Tibial artery (tissue), 4 donors: ENCODE measurements around the gene PSMB2.

Source experiments
- DNase-seq, 2 donors: peaks; one replicate each; pipeline ENCODE4 v3.0.0-alpha.2; 2019
- H3K27ac ChIP-seq, 2 donors: fragments of 200-600 bp; sonication (generic) in 1 of 2; 1 replicate in 1 of 2; 2 replicates in 1 of 2; pipeline ENCODE4 v1.5.1; 2018 to 2019; ENCODE audit warnings: mild to moderate bottlenecking in 1 of 2
- H3K27me3 ChIP-seq, 2 donors: fragments of 200-600 bp; sonication (generic) in 1 of 2; one replicate each; pipeline versions ENCODE4 v1.5.1 to v1.6.0; 2016 to 2019
- H3K36me3 ChIP-seq, 3 donors: fragments of 200-600 bp; sonication (generic) in 2 of 3; one replicate each; pipeline ENCODE4 v1.5.1; 2016 to 2019; ENCODE audit warnings: mild to moderate bottlenecking in 2 of 3
- H3K4me1 ChIP-seq, 4 donors: fragments of 200-600 bp; sonication (generic) in 2 of 4; 1 replicate in 3 of 4; 2 replicates in 1 of 4; pipeline ENCODE4 v1.5.1; 2016 to 2019
- H3K4me3 ChIP-seq, 2 donors: fragments of 200-600 bp; sonication (generic) in 1 of 2; 1 replicate in 1 of 2; 2 replicates in 1 of 2; pipeline ENCODE4 v1.5.1; 2018 to 2019; ENCODE audit warnings: mild to moderate bottlenecking in 2 of 2
- H3K9me3 ChIP-seq, 3 donors: fragments of 200-600 bp; sonication (generic) in 1 of 3; one replicate each; pipeline ENCODE4 v1.5.1; 2016 to 2019
- intact Hi-C: fragments of 100-400 bp; cut with DNase I; formaldehyde crosslinking; loops from one replicate; pipeline ENCODE4 v1.15.0; 2023; ENCODE audit warnings: low total_unique reads
- TF ChIP-seq, protein P1 (sequence below), 2 experiments: fragments of 200-600 bp in 1 of 2; fragments of 450-650 bp in 1 of 2; IDR thresholded peaks; one replicate each; pipeline ENCODE4 v1.5.1; 2017 to 2019; ENCODE audit warnings: antibody characterized with exemption in 2 of 2, mild to moderate bottlenecking in 1 of 2, moderate library complexity in 1 of 2

The PSMB2 gene

DNA sequence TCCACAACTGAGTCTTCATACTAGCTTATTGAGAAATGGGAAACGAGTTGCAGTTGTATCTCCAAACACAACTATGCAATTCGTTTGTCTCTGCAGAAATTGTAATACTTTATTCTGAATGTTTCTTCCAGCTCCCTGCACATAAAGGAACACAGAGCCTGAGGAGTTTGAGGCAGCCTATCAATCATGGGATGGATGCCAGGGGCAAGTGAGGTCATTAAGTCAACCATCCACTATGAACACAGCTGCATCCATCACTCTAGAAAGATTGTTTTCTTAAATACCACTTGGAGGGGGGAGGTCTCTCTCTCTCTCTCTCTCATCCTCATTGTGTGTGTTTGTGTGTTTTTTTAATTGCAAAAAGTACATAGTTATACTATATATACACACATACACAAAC, 2.9 kb upstream of the PSMB2 start:
- peaks cover 0 to 3% of the 10 kb centered on the region in 2 donors for H3K27me3 ChIP-seq
- no peaks in the 10 kb centered on the region for H3K9me3 ChIP-seq
- H3K4me1 ChIP-seq, result peaks cover 0 to 19% (median 12%) of the 10 kb centered on the region in 4 donors
- DNase-seq, result no peak
- TF ChIP-seq, protein P1, sequence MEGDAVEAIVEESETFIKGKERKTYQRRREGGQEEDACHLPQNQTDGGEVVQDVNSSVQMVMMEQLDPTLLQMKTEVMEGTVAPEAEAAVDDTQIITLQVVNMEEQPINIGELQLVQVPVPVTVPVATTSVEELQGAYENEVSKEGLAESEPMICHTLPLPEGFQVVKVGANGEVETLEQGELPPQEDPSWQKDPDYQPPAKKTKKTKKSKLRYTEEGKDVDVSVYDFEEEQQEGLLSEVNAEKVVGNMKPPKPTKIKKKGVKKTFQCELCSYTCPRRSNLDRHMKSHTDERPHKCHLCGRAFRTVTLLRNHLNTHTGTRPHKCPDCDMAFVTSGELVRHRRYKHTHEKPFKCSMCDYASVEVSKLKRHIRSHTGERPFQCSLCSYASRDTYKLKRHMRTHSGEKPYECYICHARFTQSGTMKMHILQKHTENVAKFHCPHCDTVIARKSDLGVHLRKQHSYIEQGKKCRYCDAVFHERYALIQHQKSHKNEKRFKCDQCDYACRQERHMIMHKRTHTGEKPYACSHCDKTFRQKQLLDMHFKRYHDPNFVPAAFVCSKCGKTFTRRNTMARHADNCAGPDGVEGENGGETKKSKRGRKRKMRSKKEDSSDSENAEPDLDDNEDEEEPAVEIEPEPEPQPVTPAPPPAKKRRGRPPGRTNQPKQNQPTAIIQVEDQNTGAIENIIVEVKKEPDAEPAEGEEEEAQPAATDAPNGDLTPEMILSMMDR (IDR thresholded peaks at IDR 0.05), result no peak
- no peak overlapping the region for H3K27ac ChIP-seq
- H3K4me3 ChIP-seq, result no peak overlapping the region
- no peaks in the 10 kb centered on the region for H3K36me3 ChIP-seq
- intact Hi-C loops, result loop anchor here (5.0 kb wide), 1 partner anchor 73 kb away; the partner anchor contains the start of gene C1orf216

DNA sequence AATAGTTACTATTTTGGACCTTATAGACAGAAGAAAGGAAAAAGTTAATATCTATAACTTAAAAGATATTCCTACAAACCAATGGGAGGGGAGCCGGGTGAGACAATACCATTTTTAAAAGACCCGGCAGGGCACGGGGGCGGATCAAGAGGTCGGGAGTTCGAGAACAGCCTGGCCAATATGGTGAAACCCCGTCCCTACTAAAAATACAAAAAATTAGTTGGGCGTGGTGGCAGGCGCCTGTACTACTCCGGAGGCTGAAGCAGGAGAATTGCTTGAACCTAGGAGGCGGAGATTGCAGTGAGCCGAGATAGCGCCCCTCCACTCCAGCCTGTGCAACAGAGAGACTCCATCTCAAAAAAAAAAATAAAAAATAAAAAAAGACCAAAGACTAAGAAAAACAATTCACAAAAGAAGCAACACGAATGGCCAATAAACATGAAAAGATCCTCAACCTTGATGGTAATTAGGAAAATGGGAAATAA, 1.2 kb upstream of the PSMB2 start:
- H3K27me3 ChIP-seq, result peaks cover 0 to 3% of the 10 kb centered on the region in 2 donors
- intact Hi-C loops, result loop anchor here (5.0 kb wide), 1 partner anchor 75 kb away; the partner anchor contains the start of gene C1orf216
- no peaks in the 10 kb centered on the region for H3K9me3 ChIP-seq
- TF ChIP-seq, protein P1 (IDR thresholded peaks at IDR 0.05), result no peak
- peaks cover 0 to 36% (median 27%) of the 10 kb centered on the region in 4 donors for H3K4me1 ChIP-seq
- peak overlapping the region; percentile 89 to 92 for H3K4me3 ChIP-seq
- no peak for DNase-seq
- H3K27ac ChIP-seq, result peak overlapping the region; percentile 90 to 93
- H3K36me3 ChIP-seq, result no peaks in the 10 kb centered on the region

DNA sequence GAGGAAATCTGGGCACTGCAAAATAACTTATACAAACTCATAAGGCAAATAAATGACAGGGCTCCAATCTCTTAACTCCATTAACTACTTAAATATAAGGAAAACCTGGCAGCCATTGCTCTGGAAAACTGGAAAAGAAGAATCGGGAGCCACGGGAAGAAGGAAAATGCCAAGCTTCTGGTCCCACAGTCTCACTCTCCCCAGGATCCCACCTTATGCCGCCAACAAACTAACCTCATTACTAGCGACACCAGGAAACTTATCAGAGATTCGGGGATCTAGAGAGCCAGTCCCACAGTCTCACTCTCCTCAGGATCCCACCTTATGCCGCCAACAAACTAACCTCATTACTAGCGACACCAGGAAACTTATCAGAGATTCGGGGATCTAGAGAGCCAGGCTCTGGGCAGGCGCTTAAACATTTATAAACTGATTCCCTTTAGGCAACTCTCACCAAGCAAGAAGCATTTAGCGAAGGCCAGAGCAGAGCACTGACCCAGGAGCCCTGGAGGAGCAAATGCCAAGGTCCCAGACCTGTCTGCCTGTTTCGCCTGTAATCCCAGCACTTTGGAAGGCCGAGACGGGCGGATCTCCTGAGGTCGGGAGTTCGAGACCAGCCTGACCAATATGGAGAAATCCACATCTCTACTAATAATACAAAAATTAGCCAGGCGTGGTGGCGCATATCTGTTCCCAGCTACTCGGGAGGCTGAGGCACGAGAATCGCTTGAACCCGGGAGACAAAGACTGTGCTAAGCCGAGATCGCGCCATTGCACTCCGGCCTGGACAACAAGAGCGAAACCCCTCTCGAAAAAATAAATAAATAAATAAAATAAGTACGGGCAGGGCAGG, 720 bp downstream of the PSMB2 start:
- H3K27me3 ChIP-seq, result no peaks in the 10 kb centered on the region
- peaks cover 0 to under 1% (median 0%) of the 10 kb centered on the region in 3 donors for H3K36me3 ChIP-seq
- no peak for DNase-seq
- TF ChIP-seq, protein P1 (IDR thresholded peaks at IDR 0.05), result no peak
- intact Hi-C loops, result loop anchor here (5.0 kb wide), 1 partner anchor 77 kb away; the partner anchor contains the start of gene C1orf216
- H3K4me1 ChIP-seq, result peaks cover 0 to 50% (median 35%) of the 10 kb centered on the region in 4 donors
- no peaks in the 10 kb centered on the region for H3K9me3 ChIP-seq
- peak overlapping the region; percentile 89 to 92 for H3K4me3 ChIP-seq
- peak overlapping the region; percentile 90 to 93 for H3K27ac ChIP-seq

DNA sequence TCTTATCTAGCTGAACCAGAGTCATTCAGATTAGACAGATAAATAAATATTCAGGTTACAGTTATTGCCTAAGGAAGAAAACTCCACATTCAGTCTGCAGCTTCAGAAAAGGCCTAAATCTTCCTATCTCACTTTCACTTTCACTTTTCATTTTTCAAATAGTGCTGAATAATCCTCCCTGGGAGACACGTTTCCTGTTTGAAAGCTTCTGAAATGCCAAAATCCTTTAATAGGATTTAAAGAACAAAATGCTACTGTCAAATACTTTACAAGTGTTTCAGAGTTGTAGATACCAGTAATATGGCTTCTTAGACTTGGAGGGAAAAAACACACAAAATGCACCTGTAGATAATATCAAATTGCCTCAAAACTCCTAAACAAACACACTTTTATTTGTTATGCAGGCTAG, 3.9 kb downstream of the PSMB2 start:
- Histone ChIP-seq H3K9me3 (no peaks in the 10 kb centered on the region), H3K4me3 (peak overlapping the region; percentile 23 to 34), H3K27me3 (no peaks in the 10 kb centered on the region), H3K36me3 (peaks cover 24 to 32% (median 32%) of the 10 kb centered on the region in 3 donors), H3K27ac (peak overlapping the region; percentile 55 to 62), H3K4me1 (peaks cover 0 to 49% (median 33%) of the 10 kb centered on the region in 4 donors)
- TF ChIP-seq, protein P1 (IDR thresholded peaks at IDR 0.05), result no peak
- DNase-seq, result no peak
- intact Hi-C loops, result loop anchor here (5.0 kb wide), 1 partner anchor 80 kb away; the partner anchor contains the start of genes KIAA0319L and NCDN

DNA sequence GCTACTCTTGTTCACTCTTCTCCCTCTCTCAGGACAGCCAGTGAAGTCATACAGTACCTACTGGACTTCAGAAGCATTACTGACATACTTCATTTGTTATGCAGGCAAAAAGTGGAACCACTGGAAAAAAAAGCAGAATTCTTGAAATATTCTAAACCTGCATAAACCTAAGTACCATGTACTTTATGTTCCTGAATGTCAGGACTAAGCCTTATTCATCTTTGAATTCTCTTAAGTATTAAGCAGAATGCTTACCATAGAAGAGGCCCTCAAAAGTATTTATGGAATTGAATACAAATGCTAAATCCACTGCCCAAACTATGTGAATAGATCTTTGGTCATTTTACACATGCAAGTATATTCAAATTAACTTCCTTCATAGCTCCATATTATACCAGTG, 7.8 kb downstream of the PSMB2 start:
- no peak for DNase-seq
- intact Hi-C loops, result no loop called here
- TF ChIP-seq, protein P1 (IDR thresholded peaks at IDR 0.05), result no peak
- Histone ChIP-seq H3K4me1 (peaks cover 0 to 25% (median 18%) of the 10 kb centered on the region in 4 donors), H3K27me3 (no peaks in the 10 kb centered on the region), H3K4me3 (no peak overlapping the region), H3K36me3 (peaks cover 60 to 70% (median 67%) of the 10 kb centered on the region in 3 donors), H3K27ac (no peak overlapping the region), H3K9me3 (no peaks in the 10 kb centered on the region)
